ENCODE results near the gene ADM2.

The ADM2 gene

DNA sequence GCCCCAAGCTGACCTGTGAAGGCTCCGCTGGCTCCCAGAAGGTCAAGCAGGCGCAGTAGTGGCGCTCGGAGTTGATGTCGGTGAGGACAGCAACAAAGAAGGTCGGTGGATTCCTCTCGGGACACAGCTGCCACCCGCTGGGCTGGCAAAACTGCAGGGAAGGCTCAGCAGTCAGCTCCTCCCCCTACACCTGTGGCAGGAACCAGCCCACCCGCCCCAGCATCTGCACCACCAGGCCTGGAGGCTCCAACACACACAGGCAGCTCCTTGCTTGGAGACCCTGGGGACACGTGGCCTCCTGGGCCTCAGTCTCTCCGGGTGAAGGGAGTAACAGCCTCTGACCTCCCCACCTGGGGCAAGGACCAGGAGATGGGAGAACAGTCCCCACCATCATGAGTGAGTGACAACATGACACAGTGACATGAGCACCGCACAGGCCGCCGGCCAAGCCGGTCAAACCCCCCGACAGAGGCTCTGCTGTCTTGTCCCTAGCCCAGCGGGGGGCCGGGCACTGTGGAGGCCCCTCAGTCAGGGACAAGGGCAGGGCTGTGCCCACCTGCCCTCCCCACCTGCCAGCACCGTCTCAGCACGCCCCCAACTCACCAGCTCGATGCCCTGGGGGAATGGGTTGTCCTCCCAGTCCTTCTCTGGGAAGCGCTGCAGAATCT, 13.4 kb upstream of the ADM2 start:
- DNase-seq, result no peak

DNA sequence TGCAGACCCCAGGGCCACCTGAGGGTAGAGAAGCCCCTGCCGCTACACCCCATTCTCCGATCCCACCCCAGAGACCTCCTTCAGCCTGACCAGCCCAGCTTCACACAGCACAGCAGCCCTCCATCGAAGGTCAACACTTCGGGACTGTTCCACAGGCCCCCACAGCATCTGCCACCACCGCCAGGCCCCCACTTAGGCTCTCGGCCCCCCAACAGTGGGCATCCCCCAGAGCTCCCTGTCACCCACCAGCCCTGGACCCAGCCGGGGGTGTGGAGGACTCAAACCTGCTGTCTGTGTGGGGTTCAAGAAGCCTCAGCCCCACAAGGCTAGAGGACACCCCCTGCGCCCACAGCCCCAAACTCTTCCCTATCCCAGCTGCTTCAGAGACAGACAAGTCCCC, 12.7 kb upstream of the ADM2 start:
- DNase-seq, result no peak

- peak; percentile 79 to 97 for DNase-seq
Observed at GRCh38 chr22:50469377-50470305, 11.7 kb upstream of the ADM2 start.

GRCh38 chr22:50470491-50470890, 10.9 kb upstream of the ADM2 start:
- peak in 1 of 2 experiments; percentile 28 for DNase-seq

- DNase-seq, result no peak
Observed at GRCh38 chr22:50471197-50471847, 10.0 kb upstream of the ADM2 start.

- DNase-seq, result no peak
Observed at GRCh38 chr22:50471962-50472361, 9.4 kb upstream of the ADM2 start.

DNA sequence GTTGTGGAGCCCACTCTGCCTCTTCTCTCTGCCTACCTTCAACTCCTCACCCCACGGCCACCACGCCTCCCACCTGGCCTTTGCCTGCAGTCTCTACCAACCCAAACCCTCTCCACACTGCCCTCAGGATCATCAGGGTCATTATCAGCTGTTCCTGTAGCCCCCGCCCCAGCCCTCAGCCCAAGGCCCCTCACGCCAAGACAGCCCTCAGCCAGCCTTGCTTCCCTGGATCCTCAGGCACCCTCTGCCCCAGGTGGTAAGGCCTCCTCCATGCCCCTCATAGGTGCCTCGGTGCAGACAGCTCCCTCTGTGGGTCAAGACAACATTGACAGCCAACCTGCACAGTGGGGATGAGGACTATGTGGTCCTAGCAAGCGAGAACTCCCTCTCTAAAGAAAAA, 8.3 kb upstream of the ADM2 start:
- DNase-seq, result peak in 1 of 2 experiments; percentile 36

GRCh38 chr22:50473855-50474671, 7.3 kb upstream of the ADM2 start:
- no peak for DNase-seq

GRCh38 chr22:50474710-50475651, 6.4 kb upstream of the ADM2 start, which contains the start of gene SBF1:
Gene SBF1 (minus strand): TSS chr22:50475035. CDS start chr22:50474840, 195 bp downstream.
- peak; percentile 55 to 86 for DNase-seq

GRCh38 chr22:50475652-50476002, 5.7 kb upstream of the ADM2 start:
- DNase-seq, result no peak

- DNase-seq, result peak in 1 of 2 experiments; percentile 25
Observed at GRCh38 chr22:50476868-50477267, 4.5 kb upstream of the ADM2 start.

DNA sequence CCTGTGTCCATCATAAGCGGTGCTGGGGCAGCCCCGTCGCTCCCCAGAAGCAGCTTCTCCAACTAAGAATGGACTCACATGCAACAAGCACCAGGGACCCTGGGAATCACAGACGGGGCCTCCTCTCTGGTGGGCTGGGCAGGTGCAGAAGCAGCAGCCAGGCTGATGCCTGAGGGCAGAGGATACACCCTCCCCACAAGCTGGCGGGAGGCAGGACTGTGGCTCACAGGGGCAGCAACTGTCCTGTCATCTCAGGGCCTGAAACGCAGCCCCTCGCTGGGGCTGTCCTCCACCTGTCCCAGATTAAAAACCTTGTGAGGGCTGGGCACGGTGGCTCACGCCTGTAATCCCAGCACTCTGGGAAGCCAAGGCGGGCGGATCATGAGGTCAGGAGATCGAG, 3.4 kb upstream of the ADM2 start:
- no peak for DNase-seq

- DNase-seq, result no peak
Observed at GRCh38 chr22:50479721-50480120, 1.6 kb upstream of the ADM2 start.

DNA sequence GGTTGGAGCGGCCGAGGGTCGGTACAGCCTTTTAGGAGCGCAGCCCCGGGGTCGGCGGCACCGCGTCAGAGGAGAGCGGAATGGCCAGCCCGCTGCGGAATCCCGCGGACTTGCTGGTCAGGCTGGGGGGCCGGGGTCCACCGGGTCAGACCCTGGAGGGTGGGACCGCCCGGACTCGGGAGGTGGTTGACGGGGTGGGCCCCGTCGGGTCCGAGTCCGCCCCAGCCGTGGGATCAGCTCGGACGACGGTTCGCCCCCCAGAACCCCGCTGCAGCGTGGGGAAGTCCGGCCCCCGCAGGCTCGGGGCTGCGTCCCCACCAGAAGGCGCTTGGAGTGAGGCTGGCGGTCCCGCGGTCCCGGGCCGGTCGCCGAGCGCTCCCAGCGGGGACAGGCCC, 301 bp upstream of the ADM2 start:
- no peak for DNase-seq

DNA sequence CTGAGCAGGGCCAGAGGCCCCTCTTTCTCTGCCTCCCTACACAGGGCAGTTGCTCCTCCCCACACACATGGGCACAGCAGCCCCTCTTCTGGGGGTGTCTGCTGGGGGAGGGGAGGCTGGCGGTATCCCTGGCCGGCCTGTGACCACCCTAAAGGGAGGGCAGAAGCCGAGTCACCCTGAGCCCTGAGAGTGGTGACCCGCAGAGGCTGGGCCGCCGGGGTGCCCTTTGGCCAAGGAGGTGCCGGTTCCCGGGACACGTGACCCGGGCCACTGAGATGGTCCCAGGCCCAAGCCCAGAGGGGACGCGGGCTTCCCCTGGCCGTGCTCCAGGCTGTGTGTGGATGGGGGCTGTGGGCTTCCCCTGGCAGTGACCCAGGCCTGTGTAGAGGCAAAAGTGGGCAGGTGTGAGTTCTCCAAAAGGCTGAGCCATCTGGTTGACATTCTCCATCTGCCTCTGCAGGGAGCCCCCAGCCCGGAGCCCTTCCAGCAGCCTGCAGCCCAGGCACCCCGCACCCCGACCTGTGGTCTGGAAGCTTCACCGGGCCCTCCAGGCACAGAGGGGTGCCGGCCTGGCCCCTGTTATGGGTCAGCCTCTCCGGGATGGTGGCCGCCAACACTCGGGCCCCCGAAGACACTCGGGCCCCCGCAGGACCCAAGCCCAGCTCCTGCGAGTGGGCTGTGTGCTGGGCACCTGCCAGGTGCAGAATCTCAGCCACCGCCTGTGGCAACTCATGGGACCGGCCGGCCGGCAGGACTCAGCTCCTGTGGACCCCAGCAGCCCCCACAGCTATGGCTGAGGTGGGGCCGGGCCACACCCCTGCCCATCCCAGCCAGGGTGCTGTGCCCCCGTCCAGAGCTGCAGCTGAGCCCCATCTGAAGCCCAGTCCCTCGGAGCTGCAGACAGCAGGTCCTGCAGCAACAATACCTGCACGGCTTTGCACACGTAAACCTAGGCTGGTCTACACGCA, 1.0 kb downstream of the ADM2 start:
- DNase-seq, result peak in 1 of 2 experiments; percentile 82

DNA sequence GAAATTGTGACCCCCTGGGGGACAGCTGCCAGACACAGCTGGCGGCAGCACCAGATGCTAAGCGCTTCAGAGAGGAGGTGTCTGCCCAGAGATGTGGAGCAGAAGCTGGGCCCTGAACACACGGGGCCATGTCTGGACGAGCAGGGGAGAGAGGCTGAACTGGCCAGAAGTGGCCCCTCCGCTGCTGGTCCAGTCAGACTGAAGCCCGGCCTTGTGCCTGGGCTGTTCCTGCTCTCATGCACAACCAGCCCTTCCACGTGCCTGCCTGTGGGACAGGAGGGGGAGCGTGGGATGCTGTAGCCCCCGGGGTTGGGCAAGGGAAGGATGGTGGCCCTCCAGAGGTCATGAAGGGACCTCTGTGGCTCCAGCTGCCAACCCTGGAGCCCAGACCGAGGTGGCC, 1.8 kb downstream of the ADM2 start:
- DNase-seq, result peak in 1 of 2 experiments; percentile 63

- no peak for DNase-seq
Observed at GRCh38 chr22:50483556-50483955, 2.2 kb downstream of the ADM2 start.

GRCh38 chr22:50483977-50484853, 2.9 kb downstream of the ADM2 start:
- DNase-seq, result no peak

Data from NCI-H524 (cell line).